ENCODE measurements around the gene NOL4L.

NOL4L gene

DNA sequence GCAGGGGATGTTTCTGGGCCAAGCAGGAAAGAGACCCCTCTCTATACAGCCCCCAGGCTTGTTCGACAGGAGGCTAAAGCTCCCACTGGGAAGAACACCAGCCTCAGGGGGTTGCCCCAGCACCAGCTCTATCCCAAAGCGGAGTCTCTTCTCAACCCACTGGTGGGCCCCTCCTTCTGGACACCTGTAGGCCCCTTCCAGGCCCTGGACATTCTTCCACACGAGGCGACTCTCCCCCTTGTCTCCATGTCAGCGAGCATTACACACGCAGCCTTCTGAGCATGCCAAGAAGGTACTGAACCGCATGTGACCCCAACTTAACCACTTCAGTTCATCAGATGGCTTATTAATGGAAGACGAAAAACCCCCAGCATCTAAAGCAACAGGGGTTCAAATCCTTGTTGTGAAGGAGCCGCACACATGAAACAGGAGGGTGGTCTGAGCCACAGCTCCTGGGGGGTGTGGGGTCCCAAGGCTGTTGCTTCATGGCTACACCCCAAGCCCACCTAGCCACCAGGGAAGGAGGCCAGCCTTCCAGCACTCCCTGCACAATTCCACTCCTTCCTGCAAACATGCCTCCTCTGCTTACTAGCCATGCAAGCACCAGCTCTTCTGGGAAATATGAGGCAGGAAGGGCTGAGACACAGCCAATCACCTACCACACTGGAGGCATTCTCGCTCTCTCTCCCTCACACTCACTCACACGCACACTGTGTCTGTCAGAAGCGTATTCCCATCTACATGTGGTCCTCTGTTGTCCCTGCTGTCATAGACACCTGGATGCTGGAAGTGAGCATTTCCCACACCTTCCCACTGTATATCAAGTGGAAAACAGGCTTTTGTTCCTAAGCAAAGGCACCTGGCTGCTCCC lies 104.5 kb downstream of the NOL4L start:
- DNase-seq: no peak

DNA sequence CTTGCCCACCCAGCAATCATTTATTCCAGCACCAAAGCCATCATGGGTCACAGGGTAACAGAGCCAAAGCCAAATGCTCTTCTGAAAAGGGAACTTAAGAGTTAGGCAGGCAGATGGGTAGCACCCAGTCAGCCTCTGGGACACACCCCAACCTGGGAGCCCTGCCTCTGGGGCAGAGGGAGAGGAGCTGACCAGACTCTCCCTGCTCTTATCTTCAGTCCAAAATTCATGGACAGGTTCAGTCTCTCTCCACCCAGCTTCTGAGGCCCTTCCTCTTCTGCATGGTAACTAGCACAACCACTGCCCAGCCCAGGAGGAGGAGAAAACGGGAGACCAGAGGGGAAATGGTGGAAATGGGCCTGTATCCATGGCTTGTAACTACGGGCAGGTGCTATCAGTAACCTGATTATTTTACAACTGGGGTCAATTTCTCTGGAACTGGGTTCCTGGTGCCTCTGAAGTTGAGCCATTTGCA lies 105.4 kb downstream of the NOL4L start:
- DNase-seq: no peak

DNA sequence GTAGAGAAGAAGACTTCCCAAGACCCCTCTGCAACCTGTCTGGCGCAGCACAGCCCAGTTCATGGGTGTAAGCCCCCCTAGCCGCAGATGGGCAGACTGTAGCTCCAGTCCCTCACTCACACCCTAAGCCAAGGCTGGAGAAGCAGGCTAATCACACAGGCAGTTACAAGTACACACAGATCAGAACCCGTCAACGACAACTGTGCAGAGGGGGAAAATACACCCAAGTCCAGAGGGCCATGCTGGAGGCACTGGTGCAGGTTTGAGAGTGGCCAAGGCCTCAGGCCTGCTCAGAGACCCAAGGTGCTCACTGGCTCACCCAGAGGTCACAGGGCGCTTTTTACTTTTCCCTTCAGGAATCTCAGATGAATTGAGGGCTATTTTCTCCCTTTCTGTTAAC lies 106.1 kb downstream of the NOL4L start:
- DNase-seq: no peak

DNA sequence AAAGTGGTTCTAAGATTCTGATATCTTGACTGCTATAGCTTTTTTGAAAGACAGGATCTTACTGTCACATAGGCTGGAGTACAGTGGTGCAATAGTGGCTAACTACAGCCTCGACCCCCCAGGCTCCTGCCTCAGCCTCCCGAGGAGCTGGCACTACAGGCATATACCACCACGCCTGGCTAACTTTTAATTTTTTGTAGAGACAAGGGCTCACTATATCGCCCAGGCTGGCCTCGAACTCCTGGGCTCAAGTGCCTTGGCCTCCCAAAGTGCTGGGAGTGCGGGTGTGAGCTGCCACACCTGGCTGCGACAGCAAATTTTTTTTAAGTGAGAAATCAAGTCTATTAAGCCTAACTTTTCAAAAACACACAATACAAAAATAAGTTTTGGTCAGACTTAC lies 106.6 kb downstream of the NOL4L start:
- no peak for DNase-seq

DNA sequence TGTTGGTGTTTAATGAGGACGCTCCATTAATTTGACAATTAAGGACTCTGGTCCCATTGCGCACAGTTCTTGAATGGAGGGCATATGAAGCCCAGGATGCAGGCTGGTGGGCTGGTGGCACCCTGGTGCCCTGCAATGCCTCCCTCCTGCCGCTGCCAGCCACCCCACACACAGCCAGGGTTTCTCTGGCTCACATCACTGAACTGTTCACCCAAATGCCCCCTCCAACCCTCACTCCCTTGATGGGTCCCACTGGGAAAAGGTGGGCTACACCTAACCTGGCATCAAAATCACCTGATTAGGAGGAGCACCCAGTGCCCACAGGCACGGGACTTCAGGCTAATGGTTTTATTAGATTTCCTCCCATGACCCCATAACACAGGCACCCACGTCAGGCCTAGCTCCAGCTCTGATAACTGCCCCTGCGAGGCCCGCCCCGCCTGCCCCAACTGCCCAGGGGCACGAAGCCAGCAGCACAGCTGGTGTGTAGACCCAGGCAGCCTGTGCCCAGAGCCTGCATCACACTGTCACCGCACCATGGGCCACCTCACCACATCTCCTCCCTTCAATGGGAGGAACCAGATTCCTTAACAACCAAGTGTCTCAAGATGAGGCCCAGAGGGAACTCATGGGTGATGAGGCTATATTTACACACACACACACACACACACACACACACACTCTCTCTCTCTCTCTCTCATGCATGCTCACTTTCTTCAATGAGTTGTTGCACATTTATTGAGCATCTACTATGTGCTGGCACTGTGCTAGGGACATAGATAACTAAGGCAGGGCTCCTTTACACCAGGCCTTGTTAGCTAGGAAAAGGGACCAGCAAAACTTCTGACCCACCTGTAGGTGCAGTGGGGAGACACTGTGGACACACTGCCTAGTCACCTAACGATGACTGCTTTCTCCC lies 107.3 kb downstream of the NOL4L start:
- no peak for DNase-seq

DNA sequence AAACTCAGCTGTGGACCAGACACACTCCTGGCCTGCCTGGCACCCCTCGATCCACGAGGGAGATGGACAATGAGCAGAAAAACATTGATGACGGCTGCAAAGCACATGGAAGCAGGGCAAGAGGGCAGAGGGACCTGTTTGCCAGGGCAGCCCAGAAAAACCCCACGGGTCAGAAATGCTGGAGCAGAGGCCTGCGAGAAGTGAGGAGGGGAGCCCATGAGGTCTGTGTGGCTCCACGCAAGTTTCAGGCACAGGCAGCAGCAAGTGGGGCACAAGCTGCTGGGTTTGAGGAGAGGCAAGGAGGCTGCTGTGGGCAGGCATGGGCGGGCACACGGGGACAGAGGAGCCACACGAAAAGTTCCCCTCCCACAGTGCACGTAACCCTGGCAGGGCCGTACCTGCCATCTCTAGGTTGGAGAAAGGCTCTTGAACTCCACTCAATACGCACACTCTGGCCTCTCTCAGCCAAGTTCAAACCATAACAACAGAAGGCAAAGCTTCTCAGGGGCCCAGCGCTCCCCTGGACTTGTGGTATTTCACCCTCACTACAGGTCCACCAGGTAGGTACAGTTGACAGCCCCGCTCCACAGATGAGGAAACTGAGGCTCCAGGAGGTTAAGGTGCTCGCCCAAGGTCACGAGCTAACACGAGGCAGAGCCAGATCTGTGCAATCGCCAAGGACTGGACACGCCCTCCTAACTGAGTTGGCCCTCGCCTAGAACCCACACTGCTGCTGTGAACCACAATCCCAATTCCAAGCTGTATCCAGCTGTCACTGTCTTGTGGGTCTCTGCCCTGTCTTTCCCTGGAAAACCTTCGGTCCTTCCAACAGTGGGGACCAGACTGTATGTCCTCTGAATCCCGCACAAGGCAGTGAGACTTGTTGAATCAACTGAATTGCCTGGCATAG lies 108.2 kb downstream of the NOL4L start:
- DNase-seq: no peak

DNA sequence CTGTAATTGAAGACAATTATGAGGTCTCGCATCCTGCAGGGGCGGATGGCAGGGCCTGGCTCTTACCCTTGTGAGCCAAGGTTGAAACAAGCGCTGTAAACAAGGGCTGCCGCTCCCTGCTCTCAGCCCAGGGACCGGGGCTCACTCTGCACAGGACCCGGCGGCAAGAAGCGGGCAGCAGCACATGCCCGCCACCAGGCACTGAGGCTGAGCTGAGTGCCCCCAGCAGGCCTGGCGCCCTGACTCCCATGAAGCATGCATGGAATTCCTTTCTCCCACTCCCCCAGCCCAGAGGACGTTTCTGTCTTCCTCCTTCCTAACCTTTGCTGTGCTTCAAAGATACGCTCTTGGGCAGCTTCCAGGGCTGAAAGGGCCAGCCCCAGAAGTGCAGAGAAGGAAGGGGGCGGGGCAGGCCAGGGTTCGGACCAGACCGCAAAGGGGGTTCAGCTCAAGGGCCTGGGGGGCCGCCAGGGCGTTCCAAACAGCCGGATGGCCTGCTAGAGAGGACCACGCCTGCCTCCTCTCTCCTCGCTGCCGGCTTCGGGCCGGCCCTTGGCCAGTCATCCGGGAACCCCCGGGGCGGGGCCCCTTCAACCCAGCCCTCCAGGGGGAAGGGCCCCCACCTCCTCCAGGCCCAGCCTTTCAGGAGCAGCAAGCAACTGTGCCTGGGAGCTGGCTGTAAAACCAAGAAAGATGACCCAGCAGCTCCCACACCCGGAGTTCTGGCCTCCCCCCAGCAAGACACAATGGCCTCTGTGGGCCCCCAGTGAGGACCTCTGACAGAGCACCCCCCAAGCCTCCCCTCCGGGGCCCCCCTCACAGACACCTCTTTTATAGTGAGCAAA lies 109.9 kb downstream of the NOL4L start:
- DNase-seq: no peak

DNA sequence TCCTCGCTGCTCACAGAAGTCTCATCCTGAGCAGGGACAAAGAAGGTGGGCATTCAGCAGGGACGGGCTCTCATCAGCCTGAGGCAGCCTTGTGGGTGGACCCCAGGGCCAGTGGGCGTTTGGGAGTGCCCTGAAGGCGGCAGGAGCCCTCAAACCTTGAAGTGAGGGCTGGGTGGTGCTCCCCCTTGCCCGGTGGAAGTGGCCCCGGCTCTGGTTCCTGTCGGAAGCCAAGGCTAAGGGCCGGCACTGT lies 110.5 kb downstream of the NOL4L start:
- DNase-seq: no peak

DNA sequence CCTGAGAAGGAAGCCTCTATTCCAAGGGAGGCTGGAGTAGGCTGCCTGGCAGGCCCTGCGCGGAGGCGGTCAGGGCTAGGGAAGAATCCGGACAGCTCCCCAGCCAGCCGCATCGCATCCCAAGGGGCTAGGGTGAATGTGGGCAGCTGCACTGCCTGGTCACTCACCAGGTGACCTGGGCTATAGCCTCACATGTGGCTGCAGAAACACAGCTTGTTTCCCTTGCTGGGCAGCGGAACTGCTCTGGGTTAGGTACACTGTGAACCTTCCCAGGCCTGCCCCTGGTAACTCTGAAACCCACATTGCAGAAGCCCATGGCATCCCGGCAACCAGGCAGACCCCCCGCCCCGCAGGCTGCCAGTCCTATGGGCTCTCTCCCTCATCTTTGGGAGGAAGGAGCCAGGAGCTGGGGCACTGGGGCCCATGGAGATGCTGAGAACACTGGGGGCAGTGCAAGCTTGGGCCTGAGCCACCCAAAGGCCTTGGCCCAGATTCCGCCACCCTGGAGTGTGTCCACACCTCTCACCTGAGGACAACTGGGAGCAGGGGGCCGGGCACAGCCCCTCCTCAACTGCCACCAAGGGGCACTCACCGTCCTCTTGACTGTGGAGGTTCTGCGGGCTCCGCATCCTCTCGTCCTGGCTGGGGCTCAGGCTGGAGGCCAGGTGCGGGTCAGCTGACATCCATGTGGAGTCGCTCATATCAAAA lies 111.0 kb downstream of the NOL4L start:
- no peak for DNase-seq

DNA sequence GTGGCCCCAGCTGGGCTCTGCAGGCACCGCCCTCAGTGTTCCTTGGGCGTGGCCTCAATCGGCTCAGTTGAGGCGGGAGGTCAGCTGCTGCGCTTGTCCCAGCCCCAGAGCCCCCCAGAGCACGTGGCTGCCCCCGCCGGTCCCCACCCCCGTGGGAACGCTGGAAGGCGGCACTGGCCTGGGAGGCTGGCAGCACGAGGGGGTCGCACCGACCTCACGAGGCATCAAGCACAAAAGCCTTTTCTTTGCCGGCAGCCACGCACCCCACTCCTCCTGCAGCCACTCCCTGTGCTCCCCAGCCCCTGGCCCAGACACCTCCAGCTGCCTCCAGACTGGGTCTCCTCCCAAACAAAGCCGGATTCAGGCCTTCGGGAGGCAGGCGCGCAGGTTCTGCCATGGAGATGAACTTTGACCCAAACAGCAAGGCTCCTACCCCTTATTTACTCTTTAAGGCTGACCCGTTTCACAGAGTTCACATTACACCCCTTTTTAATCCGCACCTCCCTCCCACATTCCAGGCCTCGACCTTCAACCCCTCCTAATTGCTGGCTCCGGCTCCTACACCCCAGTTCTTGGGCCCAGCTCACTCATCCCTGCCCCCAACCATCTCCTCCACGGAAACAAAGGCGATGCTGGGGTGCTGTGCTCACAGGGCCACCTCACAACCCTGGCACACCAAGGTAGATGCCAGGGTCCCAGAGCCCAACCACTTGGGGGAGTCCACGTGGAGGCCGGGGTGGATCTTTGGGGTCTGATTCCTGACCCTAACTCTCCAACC lies 111.7 kb downstream of the NOL4L start:
- DNase-seq: no peak

DNA sequence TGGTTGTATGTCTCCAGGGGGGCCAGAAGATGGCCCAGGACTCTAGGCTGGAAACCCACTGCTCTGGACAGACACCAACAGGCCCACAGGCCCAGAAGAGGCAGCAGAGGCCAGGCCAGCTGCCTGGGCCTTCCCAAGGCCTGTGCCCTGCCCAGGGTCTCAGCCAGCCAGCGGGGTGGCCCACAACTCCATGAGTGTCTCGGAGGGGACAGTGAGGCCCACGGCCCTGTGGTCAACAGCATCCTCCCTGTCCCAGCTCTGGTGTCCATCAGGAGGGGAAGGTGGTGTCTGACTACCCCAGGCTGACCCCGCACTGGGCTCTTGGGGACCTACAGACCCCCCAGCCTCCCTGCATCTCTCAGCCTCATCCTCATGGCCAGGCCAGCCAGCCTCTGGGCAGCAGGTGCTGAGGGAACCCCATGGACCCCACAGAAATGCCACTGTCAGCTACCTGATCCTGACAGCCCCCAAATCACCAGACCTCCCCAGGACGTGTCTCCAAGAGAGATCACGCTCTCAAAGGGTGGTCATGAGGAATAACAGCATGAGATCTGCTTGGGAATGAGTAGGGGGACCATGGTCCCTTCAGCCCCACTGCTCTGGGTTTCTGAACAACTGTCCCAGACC lies 112.4 kb downstream of the NOL4L start:
- DNase-seq: no peak

DNA sequence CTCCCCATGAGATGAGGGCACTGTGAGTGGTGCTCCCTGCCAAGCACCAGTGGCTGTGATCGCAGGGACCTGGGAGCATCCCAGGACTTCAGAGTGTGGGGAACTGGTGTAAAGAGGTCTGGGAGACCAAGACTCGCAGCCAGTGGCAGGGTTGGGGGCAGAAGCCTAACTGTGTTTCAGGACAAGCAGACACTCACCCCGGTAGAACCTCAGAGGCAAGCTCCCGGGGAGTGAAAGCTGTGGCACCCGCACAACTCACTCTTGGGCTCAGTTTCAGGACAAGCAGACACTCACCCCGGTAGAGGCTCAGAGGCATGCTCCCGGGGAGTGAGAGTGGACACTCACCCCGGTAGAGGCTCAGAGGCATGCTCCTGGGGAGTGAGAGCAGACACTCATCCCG lies 114.2 kb downstream of the NOL4L start:
- no peak for DNase-seq

DNA sequence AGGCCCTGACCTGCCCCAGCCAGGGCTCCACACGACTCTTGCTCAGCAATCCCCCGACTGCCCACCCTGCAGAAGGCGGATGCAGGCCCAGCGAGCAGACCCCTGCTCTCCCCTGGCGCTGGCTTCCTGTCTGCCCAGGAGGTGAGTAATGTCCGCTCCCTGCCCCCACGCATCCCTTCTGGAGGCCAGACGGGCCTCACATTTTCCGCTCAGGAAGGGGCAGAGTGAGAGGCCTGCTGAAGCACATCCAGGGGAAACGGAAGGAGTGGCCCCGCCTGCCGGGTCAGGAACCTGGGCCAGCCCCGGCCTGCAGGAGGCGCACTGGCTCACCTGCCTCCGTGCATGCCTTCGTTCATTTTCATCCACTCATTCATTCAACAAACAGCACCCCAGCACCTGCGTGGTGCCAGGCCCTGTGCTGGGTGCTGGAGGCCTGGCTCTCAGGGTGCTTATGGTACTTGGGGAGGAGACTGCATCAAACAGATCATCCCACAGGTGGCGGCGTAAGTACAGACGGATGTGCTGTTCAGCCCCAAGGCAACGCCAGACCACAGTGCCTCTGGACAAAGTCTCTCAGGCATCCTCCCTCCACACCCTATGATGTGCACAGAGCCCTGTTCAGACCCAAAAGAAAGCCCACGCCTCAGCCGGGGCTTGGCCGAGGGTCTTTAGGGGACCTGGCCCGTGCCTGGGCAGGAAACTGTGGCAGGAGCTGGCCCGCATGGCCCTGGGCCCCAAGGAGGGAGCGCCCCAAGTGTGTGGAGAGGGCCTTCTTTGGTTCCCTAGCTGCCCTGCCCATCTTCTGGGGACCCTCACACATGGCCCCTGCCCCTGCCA lies 114.9 kb downstream of the NOL4L start:
- DNase-seq: no peak

DNA sequence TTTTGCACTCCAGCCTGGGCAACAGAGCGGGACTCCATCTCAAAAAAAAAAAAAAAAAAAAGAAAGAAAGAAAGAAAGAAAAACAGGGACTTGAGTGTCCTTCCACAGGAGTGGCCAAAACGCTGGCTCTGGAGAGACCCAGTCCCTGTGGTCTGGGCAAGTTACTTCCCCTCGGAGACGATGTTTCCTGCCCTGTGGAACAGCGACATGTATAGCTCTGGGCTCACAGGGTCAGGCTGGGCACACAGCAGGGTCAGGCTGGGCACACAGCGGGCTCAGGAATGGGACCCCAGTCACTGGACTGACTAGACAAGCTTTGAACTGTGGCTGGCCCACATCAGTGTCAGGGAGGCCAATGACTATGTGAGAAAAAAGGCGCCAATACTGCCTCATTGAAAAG lies 116.3 kb downstream of the NOL4L start:
- DNase-seq: no peak

DNA sequence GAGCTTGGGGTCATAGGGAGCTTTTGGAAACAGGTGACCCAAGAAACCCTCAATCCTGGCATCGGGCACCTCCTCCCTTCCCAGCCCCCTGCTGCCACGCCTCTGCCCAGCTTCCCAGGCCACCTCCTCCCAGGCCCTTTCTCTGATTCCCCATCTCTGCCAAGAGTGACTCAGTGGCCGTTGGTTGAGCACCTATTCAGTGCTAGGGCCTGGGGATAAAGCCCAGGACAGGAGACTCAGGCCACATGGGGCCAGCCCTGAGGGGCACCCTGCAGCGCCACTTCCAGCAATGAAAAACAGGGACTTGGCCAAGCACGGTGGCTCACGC lies 116.9 kb downstream of the NOL4L start:
- DNase-seq: no peak

DNA sequence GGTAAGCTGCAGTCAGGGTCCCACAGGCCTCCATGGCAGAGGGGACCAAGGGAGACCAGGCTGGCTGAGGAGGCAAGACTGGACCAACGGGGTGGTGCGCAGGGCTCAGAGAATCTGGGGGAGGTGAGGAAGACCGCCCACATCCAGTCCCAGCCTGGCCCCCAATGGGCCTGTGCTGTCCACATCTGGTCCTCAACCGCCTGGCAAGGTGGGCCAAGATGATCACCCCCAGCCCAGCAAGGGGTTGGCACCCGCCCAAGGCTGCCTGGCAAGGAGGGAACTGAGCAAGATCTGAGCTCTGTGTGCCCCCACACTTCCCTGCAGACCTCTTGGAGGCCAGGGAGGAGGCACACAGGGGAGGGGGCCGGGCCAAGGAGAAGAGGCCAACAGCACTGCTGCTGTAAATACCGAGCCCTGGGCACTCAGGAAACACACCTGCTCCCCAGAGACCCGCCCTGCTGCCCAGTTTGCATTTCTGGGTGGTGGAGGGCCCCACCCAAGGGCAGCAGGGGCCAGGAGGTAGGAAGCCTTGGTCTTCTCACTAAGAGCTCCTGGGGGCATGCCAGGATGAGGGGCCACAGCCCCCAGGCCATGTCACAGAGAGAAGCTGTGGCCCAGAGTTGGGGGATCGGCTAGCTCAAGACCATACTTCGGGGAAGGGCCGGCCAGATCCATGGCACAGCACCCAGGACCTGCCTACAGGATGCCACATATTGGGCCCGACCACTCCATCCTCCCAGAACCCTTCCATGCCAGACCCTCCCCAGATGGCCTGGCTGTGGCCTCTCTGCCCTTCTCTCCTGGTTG lies 117.4 kb downstream of the NOL4L start:
- no peak for DNase-seq

DNA sequence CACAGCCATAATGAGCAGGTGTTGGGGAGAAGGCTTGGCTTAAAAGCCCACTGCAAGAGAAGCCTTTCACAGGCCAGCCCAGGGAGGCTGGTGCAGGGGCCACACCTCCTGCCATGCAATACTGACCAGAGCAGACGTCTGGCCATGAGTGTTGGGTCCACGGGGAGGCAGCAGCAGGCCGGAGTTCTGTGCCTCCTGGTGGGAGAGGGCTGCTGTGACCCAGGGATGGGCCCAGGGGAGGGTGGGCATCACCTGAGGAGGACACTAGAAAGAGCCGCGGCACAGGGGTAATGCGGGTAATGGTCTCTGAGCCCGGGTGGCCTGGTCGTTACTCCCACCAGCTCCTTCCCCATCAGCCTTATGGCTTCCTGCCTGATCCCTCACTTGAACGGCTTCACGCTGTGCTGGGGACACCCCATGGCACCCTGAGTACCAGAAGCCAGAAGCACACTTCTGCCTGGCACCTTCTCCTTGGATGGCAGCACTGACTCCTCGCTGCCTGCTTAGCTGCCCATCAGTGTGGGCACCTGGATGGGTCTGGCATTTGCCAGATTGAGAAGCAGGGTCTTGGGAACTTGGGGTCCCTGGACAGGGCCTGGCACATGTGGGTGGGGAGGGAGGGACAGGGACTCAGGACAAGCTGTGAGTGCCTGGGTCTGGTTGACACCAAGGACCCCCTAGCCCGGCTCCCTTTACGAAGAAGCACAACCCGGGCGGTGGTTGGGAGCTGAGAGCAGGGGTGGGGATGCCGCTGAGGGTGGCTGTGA lies 118.2 kb downstream of the NOL4L start:
- DNase-seq: no peak
